IPS DF 19.7 (cell line): Measurements from ENCODE around the gene ITLN2.
"Not testable (repeated sequence)": the region's sequence is repeated elsewhere in the genome, so short reads cannot be mapped to it uniquely, and the experiment has no call there.

Experiments used
- DNase-seq: peaks from one replicate; pipeline ENCODE4 v3.0.0-alpha.2; 2013; ENCODE audit warnings: low read depth, low spot score

Gene ITLN2

GRCh38 chr1:160954158-160955104 is at the start of gene ITLN2:
Gene ITLN2 (minus strand): TSS chr1:160954809. CDS start chr1:160954741, 68 bp downstream.
- no peak for DNase-seq

GRCh38 chr1:161001525-161001924 is 46.9 kb upstream of the ITLN2 start:
- DNase-seq = no peak

- DNase-seq = no peak
Observed at GRCh38 chr1:161000736-161001480, 46.3 kb upstream of the ITLN2 start.

GRCh38 chr1:160999376-160999775 is 44.8 kb upstream of the ITLN2 start:
- no peak for DNase-seq

GRCh38 chr1:160997323-160998038 is 42.9 kb upstream of the ITLN2 start:
- DNase-seq = no peak

- DNase-seq = no peak
Observed at GRCh38 chr1:160996178-160996577, 41.6 kb upstream of the ITLN2 start.

- no peak for DNase-seq
Observed at GRCh38 chr1:160993544-160994193, 39.1 kb upstream of the ITLN2 start.

GRCh38 chr1:160992036-160992435 is 37.4 kb upstream of the ITLN2 start:
- DNase-seq = not testable (repeated sequence)

GRCh38 chr1:160987359-160988050 is 32.9 kb upstream of the ITLN2 start:
- no peak for DNase-seq

GRCh38 chr1:160985723-160986122 is 31.1 kb upstream of the ITLN2 start:
- no peak for DNase-seq

GRCh38 chr1:160981584-160982411 is 27.2 kb upstream of the ITLN2 start:
- peak; percentile 90 for DNase-seq

GRCh38 chr1:160979286-160979685 is 24.7 kb upstream of the ITLN2 start:
- DNase-seq = no peak

- DNase-seq = no peak
Observed at GRCh38 chr1:160978510-160978927, 23.9 kb upstream of the ITLN2 start.

- DNase-seq = no peak
Observed at GRCh38 chr1:160975026-160975425, 20.4 kb upstream of the ITLN2 start.

- DNase-seq = no peak
Observed at GRCh38 chr1:160973491-160973890, 18.9 kb upstream of the ITLN2 start.

- DNase-seq = no peak
Observed at GRCh38 chr1:160972939-160973338, 18.3 kb upstream of the ITLN2 start.

GRCh38 chr1:160971618-160972056 is 17.0 kb upstream of the ITLN2 start:
- DNase-seq = no peak

- DNase-seq = no peak
Observed at GRCh38 chr1:160963521-160963920, 8.9 kb upstream of the ITLN2 start.

- no peak for DNase-seq
Observed at GRCh38 chr1:160961419-160961818, 6.8 kb upstream of the ITLN2 start.

GRCh38 chr1:160956966-160957365 is 2.4 kb upstream of the ITLN2 start:
- no peak for DNase-seq
